ENCODE measurements around the gene PLPP7.

Gene PLPP7

GRCh38 chr9:131308906-131309529, 19.5 kb downstream of the PLPP7 start:
- no peak overlapping the region for H3K4me3 ChIP-seq (ENCODE audit: low read depth, low read length)
- TF ChIP-seq, protein P1, sequence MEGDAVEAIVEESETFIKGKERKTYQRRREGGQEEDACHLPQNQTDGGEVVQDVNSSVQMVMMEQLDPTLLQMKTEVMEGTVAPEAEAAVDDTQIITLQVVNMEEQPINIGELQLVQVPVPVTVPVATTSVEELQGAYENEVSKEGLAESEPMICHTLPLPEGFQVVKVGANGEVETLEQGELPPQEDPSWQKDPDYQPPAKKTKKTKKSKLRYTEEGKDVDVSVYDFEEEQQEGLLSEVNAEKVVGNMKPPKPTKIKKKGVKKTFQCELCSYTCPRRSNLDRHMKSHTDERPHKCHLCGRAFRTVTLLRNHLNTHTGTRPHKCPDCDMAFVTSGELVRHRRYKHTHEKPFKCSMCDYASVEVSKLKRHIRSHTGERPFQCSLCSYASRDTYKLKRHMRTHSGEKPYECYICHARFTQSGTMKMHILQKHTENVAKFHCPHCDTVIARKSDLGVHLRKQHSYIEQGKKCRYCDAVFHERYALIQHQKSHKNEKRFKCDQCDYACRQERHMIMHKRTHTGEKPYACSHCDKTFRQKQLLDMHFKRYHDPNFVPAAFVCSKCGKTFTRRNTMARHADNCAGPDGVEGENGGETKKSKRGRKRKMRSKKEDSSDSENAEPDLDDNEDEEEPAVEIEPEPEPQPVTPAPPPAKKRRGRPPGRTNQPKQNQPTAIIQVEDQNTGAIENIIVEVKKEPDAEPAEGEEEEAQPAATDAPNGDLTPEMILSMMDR (IDR thresholded peaks at IDR 0.05; ENCODE audit: low read depth, low read length): no peak

DNA sequence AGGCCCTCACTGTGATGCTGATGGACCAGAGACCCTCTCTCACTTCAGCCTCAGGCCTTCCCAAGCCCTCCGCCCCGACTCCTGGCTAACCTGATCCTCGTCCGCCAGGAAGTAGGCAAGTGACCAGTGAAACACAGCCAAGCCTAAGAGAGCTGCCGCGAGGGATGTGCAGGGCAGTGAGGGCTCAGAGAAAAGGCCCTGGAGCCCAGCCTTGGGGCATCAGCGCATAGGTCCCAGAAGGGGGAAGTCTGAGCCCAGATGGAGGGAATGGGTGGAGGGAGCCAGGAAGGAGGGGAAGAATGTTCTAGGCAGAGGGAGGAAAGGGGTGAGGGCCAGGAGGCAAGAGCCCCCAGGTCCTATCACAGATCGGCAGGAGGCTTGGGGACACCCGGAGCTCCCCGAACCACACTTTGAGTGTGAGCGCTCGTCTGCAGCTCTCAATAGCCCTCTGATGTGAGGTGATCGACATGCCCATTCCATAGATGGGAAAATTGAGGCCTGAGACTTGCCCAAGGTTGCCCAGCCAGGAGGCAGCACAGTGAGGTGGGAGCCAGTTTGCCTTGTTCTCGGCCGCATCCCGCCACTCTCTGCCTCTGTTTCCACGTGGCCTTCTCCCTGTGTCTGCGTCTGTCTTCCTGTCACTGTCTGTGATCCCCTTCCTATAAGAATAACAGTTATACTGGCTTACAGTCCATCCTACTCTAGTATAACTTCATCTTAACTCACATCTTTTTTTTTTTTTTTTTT, 20.2 kb downstream of the PLPP7 start:
- H3K4me3 ChIP-seq (ENCODE audit: low read depth, low read length): no peak overlapping the region
- TF ChIP-seq, protein P1 (IDR thresholded peaks at IDR 0.05; ENCODE audit: low read depth, low read length): no peak

DNA sequence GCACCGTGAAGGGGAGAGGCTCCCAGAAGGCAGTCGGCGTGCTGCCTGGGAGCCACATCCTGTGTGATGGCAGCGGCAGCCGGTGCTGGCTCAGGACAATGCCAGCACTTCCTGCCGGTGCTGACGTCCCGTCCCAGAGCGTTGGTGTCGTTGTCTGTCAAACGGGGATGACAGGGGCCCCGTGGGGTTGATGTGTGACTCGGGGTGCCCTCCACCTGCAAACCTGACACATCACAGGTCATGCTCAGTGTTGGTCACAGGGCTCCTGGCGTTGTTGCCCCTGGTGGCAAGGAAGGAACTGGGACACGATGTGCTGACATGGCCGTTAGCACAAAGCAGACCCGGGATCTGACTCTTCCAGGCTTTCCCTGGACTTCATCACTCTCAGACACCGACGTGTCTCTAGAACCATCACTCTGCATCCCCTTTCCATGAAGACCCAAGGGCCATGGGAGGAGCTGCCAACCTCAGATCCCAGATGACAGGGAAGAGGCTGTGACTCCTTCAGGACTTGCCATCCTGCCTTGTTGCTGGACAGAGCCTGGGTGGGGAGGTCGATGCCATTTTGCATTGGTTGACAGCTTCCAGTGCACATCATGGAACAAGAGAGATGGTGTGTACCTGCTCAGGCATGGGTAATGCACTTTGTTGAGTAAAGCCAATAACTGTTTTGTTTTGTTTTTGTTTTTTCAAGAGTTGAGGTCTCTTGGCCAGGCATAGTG, 21.5 kb downstream of the PLPP7 start:
- TF ChIP-seq, protein P1 (IDR thresholded peaks at IDR 0.05; ENCODE audit: low read depth, low read length): no peak
- H3K4me3 ChIP-seq (ENCODE audit: low read depth, low read length): no peak overlapping the region

- TF ChIP-seq, protein P1 (IDR thresholded peaks at IDR 0.05; ENCODE audit: low read depth, low read length): no peak
- no peak overlapping the region for H3K4me3 ChIP-seq (ENCODE audit: low read depth, low read length)
These were observed 22.7 kb downstream of the PLPP7 start for GRCh38 chr9:131312246-131312645.

DNA sequence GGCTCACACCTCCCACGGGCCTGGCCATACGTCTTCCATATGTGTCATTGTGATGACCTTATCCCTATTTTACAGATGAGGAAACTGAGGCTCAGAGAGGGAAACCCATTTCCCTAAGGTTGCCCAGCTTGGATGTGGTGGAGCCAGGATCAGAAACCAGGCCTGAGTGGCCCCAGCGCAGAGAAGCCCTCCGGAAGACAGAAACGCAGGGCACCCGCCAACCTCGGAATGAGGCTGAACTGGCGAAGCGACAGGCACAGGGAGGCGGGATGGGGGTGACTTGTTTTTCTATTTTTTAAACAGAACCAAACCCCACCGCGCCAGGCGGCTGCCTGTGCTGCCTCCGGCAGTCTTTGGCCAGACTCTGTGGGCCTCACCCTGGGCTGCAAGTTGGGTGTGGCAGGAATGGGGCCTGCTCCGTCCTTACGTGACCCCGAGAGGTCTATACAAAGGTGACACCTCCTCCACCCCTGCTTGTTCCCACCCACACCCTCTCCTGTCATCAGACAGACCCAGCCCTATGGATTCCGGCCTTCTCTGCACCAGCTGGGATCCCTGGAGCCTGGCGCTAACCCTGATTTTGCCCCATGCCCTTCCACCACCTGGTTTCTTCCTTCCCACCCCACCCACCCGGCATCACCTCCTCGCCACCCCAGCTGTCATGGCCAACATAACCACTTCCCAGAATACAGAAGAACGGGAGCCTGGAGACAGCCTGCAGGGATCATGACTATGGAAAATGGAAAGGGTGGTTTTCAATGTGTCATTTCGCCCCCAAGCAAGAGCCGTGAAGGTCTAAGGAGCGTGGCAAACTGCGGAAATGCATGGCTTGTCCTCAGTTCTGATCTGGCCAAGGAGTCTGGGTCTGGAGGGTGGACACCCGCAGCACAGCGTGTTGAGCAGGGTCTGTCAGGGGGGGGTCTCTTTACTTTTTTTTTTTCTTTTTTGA, 23.6 kb downstream of the PLPP7 start:
- no peak overlapping the region for H3K4me3 ChIP-seq (ENCODE audit: low read depth, low read length)
- TF ChIP-seq, protein P1 (IDR thresholded peaks at IDR 0.05; ENCODE audit: low read depth, low read length): no peak

- TF ChIP-seq, protein P1 (IDR thresholded peaks at IDR 0.05; ENCODE audit: low read depth, low read length): no peak
- no peak overlapping the region for H3K4me3 ChIP-seq (ENCODE audit: low read depth, low read length)
These were observed 28.9 kb downstream of the PLPP7 start for GRCh38 chr9:131318231-131319085.
